NCI-H510A treated with DMSO at 0.1 percent for 48 hours (cell line): ENCODE data around the gene CHST13.

Source experiments
- DNase-seq: peaks from one replicate; lab custom pipeline; 2025; lab: John Stamatoyannopoulos, UW

Gene CHST13

GRCh38 chr3:126541628-126542339, 17.8 kb downstream of the CHST13 start:
- no peak for DNase-seq

GRCh38 chr3:126542340-126543241, 18.6 kb downstream of the CHST13 start:
- no peak for DNase-seq

DNA sequence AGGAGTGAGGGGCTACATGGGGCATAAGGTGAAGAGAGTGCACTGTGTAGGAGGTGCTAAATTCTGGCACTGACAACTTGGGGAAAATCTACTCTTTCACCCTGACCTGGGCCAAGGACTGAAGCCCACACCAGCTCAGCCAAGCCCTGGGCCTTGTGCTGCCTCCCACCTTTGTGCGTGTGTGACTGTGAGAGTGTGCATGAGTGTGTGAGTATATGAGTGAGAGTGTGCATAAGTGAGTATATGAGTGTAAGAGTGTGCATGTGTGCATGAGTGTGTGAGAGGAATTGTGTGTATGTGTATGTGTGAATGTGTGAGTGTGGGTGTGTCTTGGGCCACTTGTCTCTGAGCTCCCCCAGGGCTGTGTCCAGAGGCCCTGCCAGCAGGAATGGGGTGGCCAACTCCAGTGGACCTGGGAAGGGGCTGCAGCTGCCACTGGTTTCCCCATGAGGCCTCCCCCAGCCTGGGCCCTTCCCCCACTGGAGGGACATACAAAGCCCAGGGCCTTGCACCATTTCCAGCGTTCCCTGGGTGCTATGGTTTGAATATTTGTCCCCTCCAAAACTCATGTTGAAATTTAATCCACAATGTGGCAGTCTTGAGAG, 19.6 kb downstream of the CHST13 start:
- DNase-seq = no peak

DNA sequence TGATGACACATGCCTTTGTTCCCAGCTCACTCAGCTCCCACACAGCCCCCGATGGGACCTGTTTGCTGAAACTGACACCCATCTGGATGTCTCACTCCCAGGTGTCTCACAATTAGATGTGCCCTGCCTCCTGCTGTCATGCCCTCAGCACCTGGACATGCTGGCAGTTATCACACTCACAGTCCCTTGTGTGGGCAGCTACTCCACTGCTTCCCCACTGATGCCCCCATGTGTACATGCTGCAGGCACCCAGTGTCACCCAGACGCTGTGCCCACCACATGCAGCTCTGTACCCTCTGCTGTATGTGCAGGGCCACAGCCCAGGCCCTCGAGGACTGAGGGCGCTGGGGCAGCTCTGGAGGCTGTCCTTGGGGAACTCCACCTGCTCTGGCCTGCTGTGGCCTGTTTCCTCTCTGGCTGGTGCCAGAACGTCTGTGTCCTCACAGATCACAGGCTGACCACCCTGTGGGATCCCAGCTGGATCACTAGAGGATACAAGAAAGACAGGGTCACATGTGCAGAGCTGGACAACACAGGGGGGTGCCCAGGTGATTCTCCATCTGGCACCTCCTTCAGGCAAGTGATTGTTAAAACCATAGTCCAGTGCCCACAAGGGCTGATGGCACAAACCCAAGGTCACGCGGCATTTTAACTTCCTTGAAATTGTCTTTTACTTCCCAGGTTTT, 20.8 kb downstream of the CHST13 start:
- DNase-seq = no peak

DNA sequence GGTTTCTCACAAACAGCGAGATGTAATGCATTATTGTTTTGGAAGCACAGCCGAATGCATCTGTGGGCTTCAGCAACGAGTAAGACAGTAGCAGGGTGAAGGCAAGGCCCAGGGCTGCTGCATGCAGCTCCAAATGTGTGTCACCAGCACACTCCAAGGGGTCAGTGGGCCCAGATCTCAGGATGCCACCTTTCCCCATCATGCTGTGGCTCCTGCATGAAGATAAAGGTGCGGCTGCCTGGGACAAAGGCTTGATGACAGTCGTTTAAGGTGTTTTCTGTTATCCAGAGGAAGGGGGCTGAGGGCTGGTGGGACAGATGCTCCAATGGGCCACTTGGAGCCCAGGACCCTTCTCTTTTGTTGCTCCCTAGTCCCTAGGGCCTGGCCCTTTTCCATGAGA, 21.6 kb downstream of the CHST13 start:
- DNase-seq = no peak

DNA sequence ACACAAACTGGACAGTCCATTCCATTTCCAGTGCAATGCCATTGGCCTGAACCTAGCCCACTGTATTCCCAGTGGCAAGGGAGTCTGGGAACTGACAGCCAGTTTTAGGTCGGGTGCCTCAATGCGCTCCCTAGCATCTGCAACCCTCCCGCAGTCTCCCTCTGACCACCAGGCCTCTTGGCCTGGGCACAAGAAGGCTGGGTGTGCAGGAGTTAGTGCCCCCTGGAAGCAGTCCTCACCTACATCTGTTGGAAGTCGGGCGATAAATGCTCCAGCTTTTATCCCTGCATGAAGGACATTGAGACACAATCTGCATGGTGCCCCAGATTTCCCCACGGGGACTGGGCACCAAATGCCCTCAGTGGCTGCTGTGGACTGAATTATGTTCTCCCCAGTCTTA, 22.1 kb downstream of the CHST13 start:
- no peak for DNase-seq

DNA sequence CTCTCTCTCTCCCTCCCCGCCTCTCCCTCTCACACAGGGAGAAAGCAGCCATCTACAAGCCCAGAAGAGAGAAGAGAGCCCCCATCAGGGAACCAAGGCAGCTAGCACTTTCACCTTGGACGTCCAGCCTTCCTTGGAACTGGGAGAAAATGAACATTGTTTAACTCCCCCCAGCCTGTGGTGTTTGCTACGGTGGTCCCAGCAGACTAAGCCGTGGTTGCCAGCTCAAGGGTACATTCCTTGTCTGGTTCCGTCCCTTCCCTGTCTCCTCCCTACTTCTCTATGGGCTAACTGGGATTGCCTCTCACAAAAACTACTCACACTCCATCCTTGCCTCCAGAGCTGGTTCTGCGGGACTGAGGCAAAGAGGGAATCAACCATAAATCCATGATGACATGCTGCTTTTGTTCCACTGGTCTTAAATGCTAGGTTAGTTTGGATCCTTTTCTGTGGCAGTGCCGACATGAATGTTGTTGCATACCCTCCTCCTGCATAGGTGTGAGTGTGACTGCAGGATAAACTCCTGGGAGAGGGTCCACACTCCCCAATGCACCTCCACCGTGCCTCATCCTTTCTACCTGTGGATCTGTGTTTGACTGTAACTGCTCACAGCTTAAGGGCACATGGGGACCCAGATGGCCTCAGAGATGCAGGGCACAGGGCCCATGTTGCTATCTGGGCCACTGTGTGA, 22.7 kb downstream of the CHST13 start:
- DNase-seq = no peak

DNA sequence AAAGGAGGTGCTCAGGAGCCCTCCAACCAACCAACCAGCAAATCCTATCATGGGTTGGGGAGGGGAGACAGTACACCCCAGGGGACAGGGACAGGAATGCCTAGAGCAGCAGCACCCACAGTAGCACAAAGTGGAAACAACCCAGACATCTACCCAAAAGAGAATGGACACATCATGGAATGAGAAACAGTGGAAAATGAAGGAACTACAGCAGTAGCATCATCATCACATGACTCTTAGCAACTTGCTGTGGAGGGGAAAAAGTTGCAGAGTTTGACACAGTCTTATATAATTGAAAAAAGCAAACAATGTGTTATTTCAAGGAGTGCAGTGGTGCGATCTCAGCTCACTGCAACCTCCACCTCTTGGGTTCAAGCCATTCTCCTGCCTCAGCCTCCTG, 23.8 kb downstream of the CHST13 start:
- no peak for DNase-seq

DNA sequence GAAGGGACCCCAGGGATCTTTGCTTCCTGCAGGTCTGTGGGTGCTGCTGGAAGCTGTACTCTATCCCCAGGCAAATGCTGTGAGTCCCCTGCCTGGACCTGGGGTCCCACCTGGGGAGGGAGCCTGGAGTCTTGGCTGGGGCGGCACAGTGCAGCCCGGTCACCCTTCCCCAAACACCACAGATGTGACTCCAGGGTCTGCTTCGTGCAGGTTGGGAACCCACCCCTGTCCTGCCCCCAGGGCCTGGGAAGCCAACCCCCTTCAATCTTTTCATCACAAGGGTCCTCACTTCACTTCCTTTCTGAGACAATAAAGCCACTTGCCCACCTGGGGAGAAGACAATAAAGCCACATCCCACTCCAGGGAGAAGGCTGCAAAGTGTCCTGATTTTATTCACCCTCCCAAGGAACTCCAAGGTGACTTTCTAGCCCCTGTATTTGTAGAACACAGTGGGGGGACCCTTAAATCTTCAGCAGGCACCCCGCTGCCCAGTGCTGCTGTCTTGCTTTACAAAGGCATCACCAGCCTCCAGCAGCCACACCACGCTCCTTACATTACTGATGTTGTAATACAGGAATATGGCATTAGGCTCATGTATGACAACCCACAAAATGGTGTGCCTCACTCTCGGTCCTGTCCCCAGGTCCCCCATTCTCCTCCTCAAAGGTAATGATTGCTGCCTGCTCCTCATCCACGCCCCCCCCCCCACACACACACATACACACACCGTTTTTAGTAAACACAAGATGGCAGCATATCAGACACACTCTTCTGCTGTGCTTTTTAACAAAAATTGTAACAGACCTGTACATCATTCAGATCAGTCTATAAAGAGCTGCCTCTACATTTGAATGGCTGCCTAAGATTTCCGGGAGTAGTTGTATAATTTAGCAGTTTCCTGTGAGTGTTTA, 24.9 kb downstream of the CHST13 start:
- no peak for DNase-seq

GRCh38 chr3:126549861-126550487, 26.0 kb downstream of the CHST13 start:
- DNase-seq = no peak

- DNase-seq = no peak
Measured at GRCh38 chr3:126550488-126551051, 26.6 kb downstream of the CHST13 start.

DNA sequence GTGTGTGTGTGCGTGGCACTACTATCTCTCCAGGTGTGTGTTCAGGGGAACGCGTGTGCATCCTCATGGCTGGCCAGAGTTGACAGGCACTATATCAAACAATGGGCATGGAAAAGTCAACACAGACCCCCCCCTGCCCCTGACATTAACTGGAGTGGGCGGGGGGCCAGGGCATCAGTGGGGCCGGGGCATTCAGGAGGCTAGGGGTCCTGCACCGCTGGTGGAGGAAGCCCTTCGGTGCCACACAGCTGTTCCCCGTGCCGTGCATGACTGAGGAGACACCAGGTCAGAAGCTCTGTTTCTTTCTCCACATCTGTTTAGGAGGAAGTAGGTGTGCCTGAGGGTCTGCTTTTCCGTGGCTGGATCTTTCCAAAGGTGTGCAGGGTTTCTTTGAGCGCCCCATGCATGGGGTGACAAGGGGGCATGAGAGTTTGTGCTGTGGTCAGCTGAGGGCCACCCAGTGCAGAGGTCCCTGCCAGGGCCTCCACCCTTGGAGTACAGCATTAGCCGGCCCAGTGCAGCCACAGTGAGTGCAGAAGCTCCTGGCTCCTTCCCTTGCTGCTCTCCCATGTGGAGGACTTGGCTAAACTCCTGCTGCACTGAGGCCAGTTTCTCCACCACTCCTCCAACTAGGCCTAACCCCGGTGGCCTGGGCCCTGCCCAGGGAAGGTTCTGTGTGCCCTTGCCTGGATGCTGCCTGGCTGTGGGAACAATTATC, 27.3 kb downstream of the CHST13 start:
- no peak for DNase-seq

DNA sequence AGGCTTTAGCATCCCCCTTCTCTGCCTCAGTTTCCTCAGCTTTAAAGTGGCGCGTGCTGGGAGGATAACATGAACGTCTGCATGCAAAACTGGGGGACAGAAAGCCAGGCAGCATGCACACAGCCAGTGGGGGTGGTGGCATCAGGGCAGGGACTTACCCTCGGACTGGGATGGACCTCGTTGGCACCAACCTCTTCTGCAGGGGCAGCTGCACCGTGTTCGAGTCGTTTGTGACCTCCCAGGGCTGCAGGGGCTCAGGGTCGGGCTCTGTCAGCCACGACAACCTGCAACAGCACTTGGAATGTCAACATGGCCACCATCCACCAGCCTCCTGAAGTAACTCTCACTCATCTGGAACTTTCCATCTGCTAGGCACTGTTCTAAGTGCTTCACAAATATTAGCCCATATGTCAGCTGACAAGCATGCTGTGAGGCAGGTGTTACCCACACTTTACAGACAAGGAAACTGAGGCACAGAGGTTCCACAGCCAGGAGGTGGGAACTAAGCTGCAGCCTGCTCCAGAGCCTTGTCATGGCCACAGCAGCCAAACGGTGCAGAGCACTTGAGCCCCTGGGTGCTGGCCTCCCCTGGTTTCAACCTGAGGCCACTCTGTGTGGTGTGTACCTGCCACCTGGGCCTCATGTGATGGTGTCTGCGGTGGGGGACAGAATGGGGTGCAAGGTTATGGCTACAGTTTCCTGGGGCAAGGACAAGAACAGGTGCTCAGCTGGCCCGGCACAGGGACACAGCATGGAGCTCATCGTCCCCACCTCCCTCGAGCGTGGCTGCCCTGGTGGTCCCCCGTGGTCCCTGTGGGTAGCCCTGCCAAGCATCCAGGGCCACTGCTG, 28.1 kb downstream of the CHST13 start:
- no peak for DNase-seq

- no peak for DNase-seq
Measured at GRCh38 chr3:126552688-126553283, 28.8 kb downstream of the CHST13 start.

- no peak for DNase-seq
Measured at GRCh38 chr3:126553284-126554084, 29.5 kb downstream of the CHST13 start.

DNA sequence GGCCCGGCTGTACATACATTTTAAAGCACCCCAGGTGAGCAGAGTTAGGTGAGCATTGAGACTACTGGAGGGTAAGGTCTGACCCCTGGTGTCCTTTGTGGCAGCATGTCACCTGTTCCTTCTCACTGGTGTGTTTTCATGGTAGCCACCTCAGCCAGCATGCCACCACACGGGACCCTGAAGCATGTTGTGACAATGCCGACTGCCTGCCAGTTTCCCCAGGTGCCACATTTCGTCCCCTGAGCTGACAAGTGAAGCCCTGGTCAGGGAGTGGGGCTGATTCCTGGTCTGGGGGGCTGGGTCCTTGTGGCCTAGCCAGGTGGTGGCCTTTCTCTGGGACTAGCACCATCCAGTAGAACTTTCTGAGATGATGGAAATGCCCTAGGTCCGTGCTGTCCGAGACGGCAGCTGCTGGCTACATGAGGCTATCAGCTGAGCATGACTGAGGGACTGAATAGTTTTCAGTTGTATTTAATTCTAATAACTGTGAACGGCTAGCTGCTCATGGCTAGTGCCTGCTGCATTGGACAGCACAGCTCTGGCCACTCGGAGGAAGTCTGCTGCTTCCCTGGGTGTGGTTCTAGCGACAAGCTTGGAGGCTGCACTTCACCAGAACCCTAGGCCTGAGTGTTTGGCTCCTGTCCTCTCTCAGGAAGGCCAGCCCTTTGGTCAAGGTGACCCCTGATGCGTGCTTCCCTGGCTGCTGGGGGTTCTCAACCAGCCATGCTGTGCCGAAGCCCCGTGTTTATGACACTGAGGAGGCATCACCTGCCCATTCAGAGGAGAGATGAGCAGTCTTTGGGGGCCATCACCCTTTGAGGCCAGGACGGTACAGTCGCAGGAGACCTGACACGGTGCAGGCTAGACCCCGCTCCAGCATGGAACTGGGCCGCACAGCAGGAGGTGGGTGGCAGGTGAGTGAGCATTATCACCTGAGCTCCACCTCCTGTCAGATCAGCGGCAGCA, 30.9 kb downstream of the CHST13 start:
- DNase-seq = no peak
